Fibroblast of skin of scalp (primary cell): Measurements from ENCODE around the gene KIRREL1.
"Not testable (repeated sequence)": the region's sequence is repeated elsewhere in the genome, so short reads cannot be mapped to it uniquely, and the experiment has no call there.

Experiments
- DNase-seq: peaks from one replicate; pipeline ENCODE4 v3.0.0-alpha.2; 2013

KIRREL1 gene

DNA sequence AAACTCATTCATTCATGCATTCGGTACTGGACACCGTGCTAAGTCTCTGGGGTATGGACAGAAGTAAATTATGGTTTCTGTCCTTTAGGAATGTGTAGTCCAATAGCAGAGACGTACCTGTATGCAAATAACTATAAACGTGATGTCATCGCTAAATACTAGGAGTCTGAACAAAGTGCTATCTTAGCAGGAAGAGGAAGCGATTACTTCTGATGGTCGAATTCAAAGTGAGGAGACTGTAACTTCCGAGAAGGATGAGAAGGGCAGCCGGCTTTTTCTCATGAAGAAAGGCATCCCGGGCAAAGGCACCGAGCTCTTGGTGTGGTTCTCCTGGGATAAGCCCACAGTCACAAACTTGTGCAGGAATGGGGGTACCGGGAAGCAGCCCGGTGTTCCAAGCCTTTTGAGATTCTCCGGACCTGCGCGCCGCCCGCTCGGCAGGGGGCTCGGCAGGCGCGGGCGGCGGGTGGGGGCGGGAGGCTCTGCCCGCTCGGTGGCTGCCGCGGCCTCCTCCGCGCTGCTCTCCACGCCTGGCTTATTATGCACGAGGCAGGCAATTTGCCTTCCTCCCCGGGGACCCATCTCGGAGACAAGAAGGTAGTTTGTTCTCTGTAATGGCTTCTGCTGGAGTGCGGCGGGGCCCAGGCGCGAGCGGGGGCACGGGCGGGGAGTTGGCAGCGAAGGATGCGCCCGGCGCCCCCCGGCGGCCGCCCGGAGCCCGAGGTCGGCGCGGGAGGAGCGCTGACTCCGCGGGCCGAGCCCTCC is 119.7 kb downstream of the KIRREL1 start:
- DNase-seq = peak; percentile 48

DNA sequence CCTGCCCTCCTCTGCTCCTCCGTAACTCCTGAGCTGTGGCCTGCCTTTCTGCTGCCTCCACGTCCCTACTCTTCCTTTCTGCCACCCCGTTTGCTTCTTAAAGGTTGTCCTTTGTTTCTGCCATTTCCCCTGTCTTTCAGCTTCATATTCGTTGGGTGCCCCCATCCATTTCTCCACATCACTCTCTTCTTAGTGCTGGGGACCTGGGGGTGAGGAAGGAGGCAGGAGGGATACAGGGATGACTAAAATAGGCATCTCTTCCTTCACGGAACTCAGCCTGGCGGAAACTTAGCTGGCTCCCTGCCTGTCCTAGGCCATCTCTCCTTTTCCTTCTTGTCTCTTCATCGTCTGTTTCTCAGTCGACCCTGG is 120.3 kb downstream of the KIRREL1 start:
- no peak for DNase-seq

DNA sequence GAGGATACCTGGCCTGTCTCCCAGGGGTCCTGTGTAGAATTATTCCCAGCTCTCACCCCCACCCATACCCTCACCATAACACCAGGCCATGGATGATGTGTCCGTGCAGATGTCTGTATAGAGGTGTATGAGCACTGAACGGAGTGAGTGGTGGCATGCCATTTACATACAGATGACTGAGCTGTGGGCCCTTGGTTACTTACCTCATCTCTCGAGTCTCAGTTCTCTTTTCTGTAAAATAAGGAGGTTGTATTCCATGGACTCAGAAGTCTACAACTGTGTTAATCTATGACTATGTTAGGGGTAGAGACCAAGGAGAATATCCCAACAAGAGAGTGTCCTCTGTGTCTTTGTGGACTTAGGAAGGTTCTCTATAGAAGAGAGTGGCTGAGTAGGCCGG is 121.7 kb downstream of the KIRREL1 start:
- DNase-seq = no peak

DNA sequence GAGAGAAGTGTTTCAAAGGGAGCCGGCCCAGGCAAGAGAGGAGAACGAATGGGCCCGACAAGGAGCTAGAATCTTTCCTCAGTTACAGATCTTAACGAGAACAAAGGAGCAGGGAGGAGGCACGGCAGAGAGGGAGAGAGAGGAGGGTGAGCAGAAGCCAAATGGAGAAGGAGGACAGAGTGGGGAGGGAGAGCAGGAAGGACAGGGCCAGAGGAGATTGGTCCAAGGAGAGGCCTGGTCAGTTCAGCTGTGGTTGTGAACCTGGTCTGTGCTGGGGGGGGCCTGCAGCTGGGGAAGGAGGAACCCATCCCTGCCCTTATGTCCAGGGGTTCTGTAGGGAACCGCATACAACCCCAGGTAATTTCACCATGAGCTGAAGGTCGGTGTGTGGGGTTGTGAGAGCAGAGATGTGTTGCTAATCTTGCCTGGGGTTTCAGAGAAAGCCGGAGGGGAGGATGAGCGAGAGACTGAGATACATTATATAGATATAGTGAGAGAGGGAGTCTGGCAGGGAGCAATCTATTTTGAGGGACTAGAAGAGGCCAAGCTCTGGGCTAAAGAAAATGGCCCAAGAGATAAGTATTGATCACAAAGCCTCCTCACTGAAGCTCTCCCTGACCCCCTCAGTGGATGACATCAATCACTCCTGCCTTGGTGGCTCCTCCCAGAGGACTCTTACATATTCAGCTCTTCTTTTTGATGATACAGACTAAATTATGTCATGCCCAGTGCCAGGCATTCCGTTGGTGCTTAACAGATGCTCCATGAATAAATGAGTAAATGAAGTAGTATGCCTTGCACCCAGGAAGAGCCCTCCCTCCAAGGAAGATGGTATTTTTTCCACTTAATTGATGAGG is 123.1 kb downstream of the KIRREL1 start:
- DNase-seq = no peak

DNA sequence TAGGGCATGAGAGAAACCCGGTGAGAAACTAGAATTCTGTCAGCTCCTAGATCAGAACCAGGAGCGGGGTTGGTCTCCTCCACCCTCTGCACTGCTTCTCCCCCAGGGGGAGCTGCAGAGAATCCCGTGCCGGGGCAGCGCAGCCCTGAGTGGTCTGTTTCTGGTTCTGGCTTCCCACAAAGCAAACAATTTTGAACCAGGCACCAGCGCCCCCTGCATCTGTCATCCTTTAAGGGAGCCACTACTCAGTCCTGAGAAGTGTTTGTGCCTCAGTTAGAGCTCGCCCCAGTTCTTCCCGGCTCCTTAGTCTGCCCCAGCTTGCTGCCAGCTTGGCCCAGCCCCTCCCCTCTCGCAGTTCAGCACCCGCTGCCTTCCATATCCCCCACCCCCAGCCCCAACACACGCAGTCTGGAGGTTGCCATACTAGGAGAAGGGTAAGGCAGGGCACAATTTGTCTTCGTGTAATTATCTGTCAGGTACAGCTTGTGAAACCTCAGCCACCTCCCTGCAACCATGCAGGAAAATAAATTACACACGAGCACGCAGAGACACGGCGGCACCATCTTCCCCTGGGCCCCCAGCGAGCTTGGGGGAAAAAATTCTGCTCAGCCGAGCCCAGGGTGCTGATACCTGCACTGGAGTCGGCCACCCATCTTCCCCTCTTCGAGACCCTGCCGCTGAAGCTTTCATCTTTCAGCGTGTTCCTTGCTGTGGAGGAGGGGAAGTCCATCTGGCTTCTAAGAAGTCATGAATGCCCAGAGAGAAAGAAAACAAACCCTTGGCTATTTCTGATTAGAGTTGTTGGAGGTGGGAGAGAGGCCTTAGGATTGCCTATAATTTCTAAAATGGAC is 124.6 kb downstream of the KIRREL1 start:
- peak; percentile 67 for DNase-seq

DNA sequence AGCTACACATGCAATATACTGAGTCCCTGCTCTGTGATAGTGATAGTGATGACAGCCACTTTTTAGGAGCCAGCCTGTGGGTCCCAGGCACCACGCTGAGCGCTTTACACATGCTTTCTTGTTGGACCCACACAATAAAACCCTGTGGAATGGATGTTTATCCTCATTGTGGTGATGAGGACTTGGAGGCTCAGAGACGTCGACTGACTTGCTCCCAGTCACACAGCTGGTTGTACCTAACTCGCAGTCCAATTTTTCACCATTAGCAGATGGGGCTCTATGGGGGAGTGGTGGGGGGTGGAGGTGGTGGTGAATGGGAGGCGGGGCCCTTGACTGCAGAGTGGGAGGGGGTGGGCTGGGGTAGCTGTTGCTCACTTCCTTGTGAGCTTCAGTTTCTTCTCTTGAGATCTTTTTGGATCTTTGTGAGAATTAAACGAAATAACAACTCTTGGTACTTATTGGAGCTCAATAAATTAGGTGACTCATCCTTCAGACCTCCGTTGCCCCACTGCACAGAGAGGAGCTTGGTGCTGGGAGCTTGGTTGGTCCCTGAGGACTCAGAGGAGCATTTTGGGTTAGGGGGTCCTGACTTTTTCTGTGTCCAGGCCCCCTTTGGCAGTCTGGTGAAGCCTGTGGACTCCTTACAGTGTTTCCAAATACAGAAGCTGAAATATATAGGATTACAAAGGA is 125.4 kb downstream of the KIRREL1 start:
- no peak for DNase-seq

DNA sequence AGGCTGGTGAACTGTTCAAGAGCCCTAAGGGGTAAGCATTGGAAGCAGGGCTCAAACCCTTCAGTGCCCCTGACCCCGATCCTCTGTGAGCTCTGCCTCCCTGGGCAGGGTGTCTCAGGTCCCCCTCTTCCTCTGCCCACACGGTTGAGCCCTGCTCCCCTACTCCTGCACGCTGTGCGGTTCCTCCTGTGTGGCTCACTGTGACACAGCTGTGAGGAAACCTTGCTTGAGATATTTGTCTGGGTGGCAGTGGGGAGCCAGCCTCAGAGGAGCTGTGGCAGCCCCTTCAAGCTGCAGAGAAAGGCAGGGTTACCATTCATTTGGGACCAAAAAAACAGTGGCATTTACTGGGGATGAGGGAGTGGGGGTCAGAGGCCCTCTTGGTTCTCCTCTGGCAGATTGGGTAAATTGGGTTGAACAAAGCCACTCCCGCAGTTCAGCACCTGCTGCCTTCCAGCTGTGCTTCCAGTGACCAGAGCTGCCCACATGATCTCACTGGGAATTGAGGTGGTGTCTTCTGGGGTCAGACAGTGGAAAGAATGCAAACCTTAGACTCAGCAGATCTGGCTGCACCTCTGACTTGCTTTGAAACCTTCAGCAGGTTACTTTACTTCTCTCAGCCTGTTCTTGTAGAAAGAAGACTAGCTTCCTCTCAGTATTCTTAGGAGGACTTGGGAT is 126.7 kb downstream of the KIRREL1 start:
- no peak for DNase-seq

DNA sequence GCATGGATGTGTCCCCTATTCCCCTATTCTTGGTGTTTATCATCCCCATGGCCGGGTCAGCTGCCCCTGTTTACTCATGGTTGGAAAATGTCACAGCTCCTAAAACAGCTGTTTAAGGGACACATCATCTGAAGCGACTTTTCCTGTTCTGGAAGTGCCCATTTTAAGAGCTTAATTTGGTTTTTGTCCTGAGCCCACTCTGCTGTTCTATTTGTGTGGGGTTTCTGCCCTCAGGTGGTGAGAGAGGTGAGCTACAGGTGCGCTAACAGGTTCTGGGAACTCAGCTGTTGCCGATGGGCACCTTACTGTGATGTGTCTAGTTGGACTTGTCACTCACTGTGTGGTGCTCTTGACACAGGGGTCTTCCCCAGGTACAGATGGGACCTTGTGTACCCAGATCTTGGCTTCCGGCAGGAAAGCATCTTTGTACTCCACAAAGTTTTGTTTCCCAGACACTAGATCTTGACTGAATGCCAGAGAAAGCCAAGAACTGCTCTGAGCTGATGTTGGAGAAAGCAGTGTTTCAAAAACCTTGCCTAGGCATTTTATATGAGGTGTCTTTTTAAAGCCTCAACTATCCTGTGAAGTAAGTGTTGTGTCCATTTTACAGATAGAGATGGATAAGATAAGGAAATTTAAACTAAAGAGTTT is 128.3 kb downstream of the KIRREL1 start:
- peak; percentile 47 for DNase-seq

DNA sequence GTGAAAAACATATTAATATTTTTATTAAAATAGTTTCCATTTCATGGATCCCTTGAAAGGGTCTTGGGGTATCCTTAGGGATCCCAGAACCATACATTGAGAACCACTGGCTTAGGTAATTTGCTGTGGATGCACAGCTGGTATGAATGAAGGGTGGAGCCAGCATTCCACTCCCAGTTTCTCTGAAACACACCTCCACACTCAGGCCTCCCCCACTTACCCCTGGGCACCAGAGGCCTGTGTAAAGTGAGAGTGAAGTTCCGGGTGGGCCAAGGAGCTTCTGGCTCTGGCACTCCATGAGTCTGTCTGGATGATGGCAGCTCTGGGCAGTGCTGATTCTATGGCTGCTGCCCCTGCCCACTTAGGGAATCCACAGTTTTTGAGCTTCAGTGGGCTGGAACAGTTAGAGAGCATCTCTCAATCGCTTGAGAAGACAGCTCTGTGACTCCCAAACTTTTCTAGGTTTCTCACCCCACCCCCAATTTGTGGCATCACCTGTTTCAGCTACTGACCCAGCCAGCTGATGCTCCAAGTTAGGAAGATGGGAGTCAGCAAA is 129.5 kb downstream of the KIRREL1 start:
- no peak for DNase-seq

DNA sequence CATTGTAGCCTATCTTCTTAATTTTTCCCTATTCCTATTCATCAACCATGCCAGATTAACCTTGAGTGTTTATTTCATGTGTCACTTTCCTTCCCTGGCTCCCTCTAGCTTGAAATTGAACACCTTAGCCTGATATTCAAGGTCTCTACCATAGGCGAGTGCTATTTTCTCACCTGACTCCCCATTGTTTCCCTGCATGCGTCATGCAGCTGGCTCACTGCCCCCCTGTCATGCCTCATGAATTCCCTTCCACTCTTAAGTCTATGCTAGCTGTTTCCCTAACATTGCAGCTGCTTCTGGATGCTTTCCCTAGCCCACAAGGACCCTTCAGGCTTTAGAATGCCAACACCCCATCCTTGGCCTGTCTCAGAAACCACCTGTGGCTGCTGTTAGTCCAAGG is 130.6 kb downstream of the KIRREL1 start:
- no peak for DNase-seq

DNA sequence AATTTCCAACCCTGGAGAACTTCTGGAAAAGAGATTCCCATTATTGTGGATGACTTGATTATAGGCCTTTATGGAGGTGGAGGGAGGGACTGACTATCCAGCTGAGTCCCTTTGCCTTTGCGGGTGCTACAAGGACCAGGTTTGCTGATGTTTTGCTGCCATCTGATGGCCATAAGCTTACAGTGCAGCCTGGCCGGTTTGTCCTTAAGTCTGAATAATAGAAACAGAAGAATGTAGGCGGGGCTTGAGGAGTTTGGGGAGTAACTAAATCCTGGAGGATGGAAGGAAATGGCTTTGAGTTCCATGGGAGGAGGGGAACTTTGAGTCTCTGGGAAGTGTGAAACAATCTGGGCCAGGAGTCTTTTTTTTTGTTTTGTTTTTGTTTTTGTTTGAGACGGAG is 131.6 kb downstream of the KIRREL1 start:
- DNase-seq = peak; percentile 95

DNA sequence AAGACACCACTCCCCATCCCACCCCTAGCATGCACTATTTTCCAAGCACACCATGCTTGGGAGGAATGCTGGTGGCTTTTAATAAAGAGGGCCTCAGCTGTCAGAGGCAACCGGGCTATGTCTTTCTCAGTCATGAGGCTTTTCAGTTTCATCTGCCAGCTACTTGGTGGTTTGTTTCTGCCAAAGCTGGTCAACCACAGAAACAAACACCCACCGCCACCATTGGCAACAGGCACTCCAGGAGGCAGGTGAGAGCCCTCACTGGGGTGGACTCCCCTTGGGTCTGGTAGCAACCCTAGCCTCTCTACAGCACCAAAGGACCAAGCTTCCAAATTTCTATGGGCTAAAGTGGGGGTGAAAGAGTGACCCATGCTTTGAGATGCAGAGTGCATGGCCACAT is 133.0 kb downstream of the KIRREL1 start:
- DNase-seq = no peak

DNA sequence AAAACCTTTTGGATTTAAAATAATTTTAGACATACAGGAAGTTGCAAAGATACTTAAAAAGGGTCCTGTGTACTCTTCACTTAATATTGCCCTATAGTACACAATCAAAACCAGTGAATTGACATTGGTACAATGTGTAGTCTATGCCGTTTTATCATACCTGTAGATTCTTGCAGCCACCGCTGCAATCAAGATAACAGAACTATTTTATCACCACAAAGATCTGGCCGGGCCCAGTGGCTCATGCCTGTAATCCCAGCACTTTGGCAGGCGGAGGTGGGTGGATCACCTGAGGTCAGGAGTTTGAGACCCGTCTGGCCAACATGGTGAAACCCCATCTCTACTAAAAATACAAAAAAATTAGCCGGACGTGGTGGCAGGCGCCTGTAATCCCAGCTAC is 135.1 kb downstream of the KIRREL1 start:
- DNase-seq = not testable (repeated sequence)

DNA sequence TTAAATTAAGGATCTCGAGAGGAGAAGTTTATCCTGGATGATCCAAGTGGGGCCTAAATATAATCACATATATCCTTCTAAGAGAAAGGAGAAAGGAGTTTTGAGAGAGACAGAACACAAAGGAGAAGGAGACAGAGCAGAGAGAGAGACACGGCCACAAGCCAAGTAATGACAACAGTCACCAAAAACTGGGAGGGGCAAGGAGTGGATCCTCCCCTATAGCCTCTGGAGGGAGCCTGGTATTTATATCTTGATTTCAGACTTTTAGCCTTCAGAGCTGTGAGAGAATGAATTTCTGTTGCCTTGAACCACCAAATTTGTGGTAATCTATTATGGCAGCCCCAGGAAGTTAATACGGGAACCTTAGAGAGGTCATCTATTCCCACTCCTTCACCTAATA is 137.8 kb downstream of the KIRREL1 start:
- no peak for DNase-seq

DNA sequence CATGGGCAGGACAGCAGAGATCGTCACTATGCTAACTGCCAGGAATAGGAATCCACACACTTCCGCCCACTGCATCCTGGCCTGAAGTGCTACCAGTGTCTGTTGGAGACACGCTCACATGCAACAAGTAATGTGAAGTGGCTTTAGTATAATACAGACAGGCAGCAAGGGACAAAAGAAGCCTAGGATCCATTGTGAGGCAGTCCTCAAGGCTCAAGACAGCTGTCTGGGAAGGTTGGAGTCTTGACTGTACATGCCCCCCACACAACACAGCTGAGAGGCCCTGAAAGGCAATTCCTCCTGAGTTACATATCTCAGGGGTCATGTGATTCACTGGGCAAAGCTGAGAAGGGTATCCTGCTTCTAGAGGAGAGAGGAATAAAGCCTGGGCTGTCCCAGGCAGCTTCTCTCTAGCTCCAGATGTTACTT is 147.3 kb downstream of the KIRREL1 start:
- no peak for DNase-seq

DNA sequence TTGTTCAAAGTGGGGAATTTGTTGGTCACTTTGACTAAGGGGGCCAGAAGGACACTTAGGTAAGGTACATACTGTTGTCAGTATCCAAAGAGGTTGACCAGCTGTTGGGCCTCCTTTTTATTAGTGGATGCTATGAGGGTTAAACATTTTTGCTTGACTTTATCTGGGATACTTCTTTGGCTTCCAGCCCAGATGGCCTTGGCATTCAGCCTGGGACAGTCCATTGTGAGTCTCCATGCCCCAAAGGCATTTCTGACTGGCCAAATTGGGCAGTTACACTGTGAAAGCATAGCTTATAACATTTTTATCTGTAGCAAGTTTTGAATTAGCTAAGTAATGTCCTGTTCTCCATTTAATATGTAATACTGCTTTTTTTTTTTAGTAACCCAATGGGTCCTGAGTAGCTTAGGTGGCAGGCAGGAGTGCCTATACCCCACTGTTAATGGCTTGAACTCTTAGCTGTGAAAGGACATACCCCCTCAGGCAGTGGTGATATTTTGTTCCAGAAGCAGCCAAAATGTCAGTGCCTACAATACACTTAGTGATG is 151.8 kb downstream of the KIRREL1 start:
- DNase-seq = peak; percentile 51

DNA sequence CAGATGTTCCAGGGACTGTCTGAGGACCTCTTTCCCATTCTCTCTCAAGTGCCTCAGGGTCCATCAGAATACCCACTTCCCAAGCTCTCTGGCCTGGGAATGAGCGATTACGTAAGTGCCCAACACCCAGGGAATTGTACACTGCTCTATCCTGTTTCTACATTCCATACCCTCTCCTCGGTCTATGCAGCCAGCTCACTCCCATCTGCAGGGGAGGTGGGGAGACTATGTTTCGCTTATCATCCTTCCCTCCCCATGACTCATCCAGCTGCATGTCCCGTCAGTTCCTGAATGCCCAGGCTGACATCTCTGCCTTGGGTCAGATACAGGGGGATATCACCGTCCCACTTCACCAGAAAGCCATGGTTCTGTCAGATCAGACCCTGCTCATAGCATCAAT is 152.7 kb downstream of the KIRREL1 start:
- DNase-seq = peak; percentile 9

DNA sequence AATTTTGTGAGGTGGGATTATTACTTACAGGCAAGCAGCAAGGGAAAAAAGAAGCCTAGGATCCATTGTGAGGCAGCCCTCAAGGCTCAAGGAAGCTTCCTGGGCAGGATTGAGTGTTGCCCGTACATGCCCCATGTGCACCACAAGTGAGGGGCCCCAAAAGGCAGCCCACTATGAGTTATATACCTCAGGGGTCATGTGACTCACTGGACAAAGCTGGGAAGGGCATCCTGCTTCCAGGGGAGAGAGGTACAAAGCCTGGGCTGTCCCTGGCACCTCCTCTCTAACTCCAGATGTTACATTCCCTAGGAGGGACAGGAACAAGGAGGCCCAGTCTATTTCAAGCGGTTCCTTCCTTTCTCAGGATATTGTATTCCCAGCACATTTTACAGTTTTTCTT is 153.3 kb downstream of the KIRREL1 start:
- DNase-seq = no peak

DNA sequence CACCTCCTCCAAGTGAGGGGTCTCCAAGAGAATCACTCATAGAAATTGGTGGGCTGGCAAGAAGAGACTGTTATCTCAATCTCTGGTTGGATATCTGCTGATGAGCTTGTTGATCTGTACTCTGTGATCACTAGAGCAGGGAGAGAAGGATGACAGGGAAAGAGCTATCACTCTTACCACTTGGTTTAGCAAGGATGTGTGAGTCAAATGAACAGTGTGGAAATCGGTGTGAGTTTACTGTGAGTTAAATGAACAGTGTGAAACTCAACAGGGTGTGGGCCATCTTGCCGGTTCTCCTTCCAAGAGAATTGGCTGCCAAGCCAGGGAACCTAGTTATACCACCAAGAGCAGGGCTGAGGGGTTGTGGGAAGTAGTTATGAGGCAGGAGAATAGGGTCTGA is 154.0 kb downstream of the KIRREL1 start:
- no peak for DNase-seq

DNA sequence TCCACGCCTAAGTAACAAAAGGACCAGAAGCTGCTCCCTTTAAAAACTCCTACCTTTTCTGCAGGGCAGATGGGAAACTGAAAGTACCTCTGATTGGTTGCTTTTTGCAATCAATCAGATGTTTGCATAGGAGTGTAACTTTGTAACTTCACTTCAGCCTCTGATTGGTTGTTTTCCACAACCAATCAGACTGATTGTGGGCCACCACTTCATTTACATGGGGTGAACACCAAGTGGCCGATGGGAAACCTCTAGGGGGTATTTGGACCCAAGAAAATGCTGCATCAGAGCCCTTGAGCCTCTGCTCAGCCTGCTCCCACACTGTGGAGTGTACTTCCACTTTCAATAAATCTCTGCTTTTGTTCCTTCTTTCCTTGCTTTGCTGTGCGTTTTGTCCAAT is 154.4 kb downstream of the KIRREL1 start:
- DNase-seq = no peak

DNA sequence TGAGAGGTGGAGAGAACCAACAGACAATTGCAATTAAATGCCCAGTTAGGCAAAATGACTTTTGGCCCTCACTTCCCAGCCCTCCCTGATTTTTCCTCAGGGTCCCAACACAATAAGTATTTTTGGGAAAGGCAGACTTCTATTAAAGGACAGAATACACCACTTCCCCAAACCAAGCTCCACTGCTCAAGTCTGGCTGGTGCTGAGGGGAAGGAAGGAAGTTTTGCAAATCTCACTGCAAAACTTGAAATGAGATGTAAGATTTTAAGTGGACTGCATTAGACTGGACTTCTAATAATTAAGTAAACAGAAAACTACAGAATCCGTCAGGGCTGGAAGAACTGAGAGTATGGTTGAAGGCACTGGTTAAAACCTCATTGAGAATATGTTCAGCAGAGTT is 155.0 kb downstream of the KIRREL1 start:
- DNase-seq = no peak
